Small intestine (tissue), 7 donors: ENCODE data around the gene ETV6. TPM values are rescaled to one million over a fixed set of nuclear protein-coding genes. Genes with fewer than 3 reads are reported as not detected.

Experiments used
- DNase-seq, 2 donors: peaks; one replicate each; pipeline versions ENCODE4 v3.0.0 to v3.0.0-alpha.2; 2013
- FAIRE-seq: peaks from 2 replicates; lab custom pipeline; 2012; peaks lifted over from hg19 to GRCh38; lab: Jason Lieb, UNC
- H3K27ac ChIP-seq, 3 donors: one replicate each; pipeline ENCODE4 v1.5.1; 2013; ENCODE audit warnings: low read length in 2 of 3, mild to moderate bottlenecking in 2 of 3, control low read depth in 1 of 3, inconsistent platforms in 1 of 3, low read depth in 1 of 3, moderate library complexity in 1 of 3
- H3K27me3 ChIP-seq, 3 donors: one replicate each; pipeline ENCODE4 v1.6.1; 2013; ENCODE audit warnings: low read length in 3 of 3, inconsistent platforms in 1 of 3; ENCODE audit not compliant: control insufficient read depth in 3 of 3, insufficient read depth in 3 of 3
- H3K36me3 ChIP-seq, 3 donors: one replicate each; pipeline ENCODE4 v1.6.1; 2013; ENCODE audit warnings: low read length in 3 of 3, inconsistent platforms in 1 of 3, low read depth in 1 of 3, mild to moderate bottlenecking in 1 of 3, moderate library complexity in 1 of 3; ENCODE audit not compliant: control insufficient read depth in 3 of 3, insufficient read depth in 2 of 3
- H3K4me1 ChIP-seq, 3 donors: one replicate each; pipeline ENCODE4 v1.6.1; 2013; ENCODE audit warnings: low read length in 2 of 3, inconsistent platforms in 1 of 3, low read depth in 1 of 3, mild to moderate bottlenecking in 1 of 3, moderate library complexity in 1 of 3; ENCODE audit not compliant: control insufficient read depth in 3 of 3, insufficient read depth in 2 of 3
- H3K4me3 ChIP-seq, 3 donors: one replicate each; pipeline ENCODE4 v1.5.1; 2013; ENCODE audit warnings: low read length in 3 of 3, control low read depth in 1 of 3, inconsistent platforms in 1 of 3, low read depth in 1 of 3, mild to moderate bottlenecking in 1 of 3, moderate library complexity in 1 of 3
- H3K9me3 ChIP-seq, 2 donors: one replicate each; pipeline ENCODE4 v1.6.1; 2013; ENCODE audit warnings: low read depth in 1 of 2, low read length in 1 of 2; ENCODE audit not compliant: control insufficient read depth in 2 of 2, insufficient read depth in 1 of 2
- WGBS, 3 donors: extraction: QIAGEN DNeasy Blood & Tissue Kit; methylation state at CpG; one replicate each; pipeline ENCODE4 v1.1.7; 2013; 5-methylcytosine and 5-hydroxymethylcytosine counted together
- polyA plus RNA-seq, 4 donors: library from polyadenylated mRNA; stranded (reverse) in 3 of 4; unstranded in 1 of 4; fragments of 200-250 nt in 3 of 4; fragments of 120-200 nt in 1 of 4; gene quantifications; one replicate each; pipeline versions ENCODE4 v1.2.1 to v1.2.3, GENCODE V29; 2013
- donor health status: healthy with polysubstance abuse.
- donor health status: control.
- donor health status: control.
- donor health status: Bipolar disorder and iron deficiency.
- donor health status: healthy.

Gene ETV6
- polyA plus RNA-seq, 4 donors, result 5.1 to 13.6 (median 8.4) TPM

GRCh38 chr12:11923067-11923466, 273.6 kb downstream of the ETV6 start:
- FAIRE-seq, result no peak
- Histone ChIP-seq H3K27ac (no peak overlapping the region), H3K9me3 (no peaks in the 10 kb centered on the region), H3K4me1 (peaks cover 0 to 3% (median 0%) of the 10 kb centered on the region in 3 donors), H3K4me3 (no peak overlapping the region), H3K27me3 (peaks cover 0 to 2% (median 0%) of the 10 kb centered on the region in 3 donors), H3K36me3 (no peaks in the 10 kb centered on the region)
- 18 to 63% (median 34%) methylated on average over 3 of the region's 3 CpGs for WGBS, 3 donors
- peak in 1 of 2 donors; percentile 14 for DNase-seq

GRCh38 chr12:11927286-11927935, 277.9 kb downstream of the ETV6 start:
- Histone ChIP-seq H3K4me1 (peaks cover 0 to 3% (median 0%) of the 10 kb centered on the region in 3 donors), H3K36me3 (no peaks in the 10 kb centered on the region), H3K4me3 (no peak overlapping the region), H3K9me3 (no peaks in the 10 kb centered on the region), H3K27ac (no peak overlapping the region), H3K27me3 (no peaks in the 10 kb centered on the region)
- 75 to 78% (median 76%) methylated on average over 15 of the region's 15 CpGs for WGBS, 3 donors
- no peak for DNase-seq
- no peak for FAIRE-seq

- FAIRE-seq (no peak), DNase-seq (no peak)
- 90 to 95% (median 91%) methylated on average over 3 of the region's 3 CpGs for WGBS, 3 donors
- no peaks in the 10 kb centered on the region for H3K4me1 ChIP-seq
- H3K27ac ChIP-seq, result no peak overlapping the region
- no peak overlapping the region for H3K4me3 ChIP-seq
- no peaks in the 10 kb centered on the region for H3K36me3 ChIP-seq
- no peaks in the 10 kb centered on the region for H3K27me3 ChIP-seq
- no peaks in the 10 kb centered on the region for H3K9me3 ChIP-seq
These were observed 280.2 kb downstream of the ETV6 start for GRCh38 chr12:11929714-11930113.

- H3K4me3 ChIP-seq, result no peak overlapping the region
- peaks cover 0 to 2% of the 10 kb centered on the region in 2 donors for H3K9me3 ChIP-seq
- H3K27ac ChIP-seq, result no peak overlapping the region
- H3K4me1 ChIP-seq, result no peaks in the 10 kb centered on the region
- H3K27me3 ChIP-seq, result no peaks in the 10 kb centered on the region
- WGBS, 3 donors, result 96 to 97% (median 96%) methylated on average over 4 of the region's 4 CpGs
- FAIRE-seq (no peak), DNase-seq (no peak)
- H3K36me3 ChIP-seq, result no peaks in the 10 kb centered on the region
These were observed 289.7 kb downstream of the ETV6 start for GRCh38 chr12:11939223-11939622.

GRCh38 chr12:11941606-11942337, 292.3 kb downstream of the ETV6 start:
- no peaks in the 10 kb centered on the region for H3K4me1 ChIP-seq
- no peaks in the 10 kb centered on the region for H3K27me3 ChIP-seq
- H3K36me3 ChIP-seq, result no peaks in the 10 kb centered on the region
- no peak overlapping the region for H3K27ac ChIP-seq
- no peak overlapping the region for H3K4me3 ChIP-seq
- DNase-seq (peak in 1 of 2 donors; percentile 48), FAIRE-seq (no peak)
- H3K9me3 ChIP-seq, result peaks cover 0 to 7% of the 10 kb centered on the region in 2 donors
- WGBS, 3 donors, result 39 to 46% (median 42%) methylated on average over 1 of the region's 1 CpG

- no peak for FAIRE-seq
These were observed 294.6 kb downstream of the ETV6 start for GRCh38 chr12:11943919-11944700.

More at GRCh38 chr12:11943919-11944700, 294.6 kb downstream of the ETV6 start:
- no peak for DNase-seq
- peaks cover 0 to 2% (median 0%) of the 10 kb centered on the region in 3 donors for H3K4me1 ChIP-seq
- no peaks in the 10 kb centered on the region for H3K27me3 ChIP-seq
- no peak overlapping the region for H3K27ac ChIP-seq
- H3K4me3 ChIP-seq, result no peak overlapping the region
- WGBS, 3 donors, result 78 to 80% (median 78%) methylated on average over 12 of the region's 12 CpGs
- H3K9me3 ChIP-seq, result peaks cover 0 to 7% of the 10 kb centered on the region in 2 donors
- no peaks in the 10 kb centered on the region for H3K36me3 ChIP-seq
